HepG2 (cell line): ENCODE results near the gene C5AR2. TPM values are rescaled to one million over a fixed set of nuclear protein-coding genes. Genes with fewer than 3 reads are reported as not detected.

Experiments used
- ATM ChIP-seq: fragments of 450-650 bp; IDR thresholded peaks from 2 replicates; pipeline ENCODE4 v1.7.1; 2017; ENCODE audit warnings: mild to moderate bottlenecking, borderline replicate concordance
- FIP1L1 ChIP-seq: fragments of 200-400 bp; formaldehyde crosslinking; IDR thresholded peaks from 2 replicates; pipeline ENCODE4 v1.6.1; 2018; ENCODE audit warnings: low read depth, mild to moderate bottlenecking, low read length, moderate library complexity, borderline replicate concordance; ENCODE audit not compliant: insufficient read depth
- HNF4G ChIP-seq, 2 experiments: sonication (generic) in 1 of 2; formaldehyde crosslinking in 1 of 2; IDR thresholded peaks; 2 replicates each; pipeline versions ENCODE4 v1.4.0 to v1.6.1; 2011 to 2020; ENCODE audit warnings: borderline replicate concordance in 2 of 2, low read depth in 2 of 2, mild to moderate bottlenecking in 2 of 2, low read length in 1 of 2, missing genetic modification reagents in 1 of 2, moderate library complexity in 1 of 2
- IRF2 ChIP-seq: IDR thresholded peaks from 2 replicates; pipeline ENCODE4 v1.6.1; 2018; ENCODE audit warnings: missing genetic modification reagents, missing compliant biosample characterization
- SMARCC2 ChIP-seq: fragments of 450-650 bp; IDR thresholded peaks from 2 replicates; pipeline ENCODE4 v1.6.1; 2017; ENCODE audit warnings: antibody characterized with exemption, mild to moderate bottlenecking
- ZNF251 ChIP-seq: sonication (generic); formaldehyde crosslinking; IDR thresholded peaks from 2 replicates; pipeline ENCODE4 v1.9.0; 2021; ENCODE audit warnings: mild to moderate bottlenecking, missing genetic modification reagents
- ZNF331 ChIP-seq: sonication (generic); formaldehyde crosslinking; IDR thresholded peaks from 2 replicates; pipeline ENCODE4 v1.4.0; 2020; ENCODE audit warnings: missing genetic modification reagents
- ZNF350 ChIP-seq: sonication (generic); formaldehyde crosslinking; IDR thresholded peaks from 2 replicates; pipeline ENCODE4 v1.4.0; 2020; ENCODE audit warnings: mild to moderate bottlenecking, low read depth, missing genetic modification reagents, borderline replicate concordance
- ZNF530 ChIP-seq: sonication (generic); formaldehyde crosslinking; IDR thresholded peaks from 2 replicates; pipeline ENCODE4 v1.5.0; 2020; ENCODE audit warnings: low read depth, mild to moderate bottlenecking, missing genetic modification reagents
- ZNF543 ChIP-seq: sonication (generic); formaldehyde crosslinking; IDR thresholded peaks from 2 replicates; pipeline ENCODE4 v1.4.0; 2020; ENCODE audit warnings: mild to moderate bottlenecking, missing genetic modification reagents
- ZNF670 ChIP-seq: sonication (generic); formaldehyde crosslinking; IDR thresholded peaks from 2 replicates; pipeline ENCODE4 v1.8.0; 2022; ENCODE audit warnings: mild to moderate bottlenecking, missing genetic modification reagents, borderline replicate concordance
- ZNF788 ChIP-seq: sonication (generic); formaldehyde crosslinking; IDR thresholded peaks from 2 replicates; pipeline ENCODE4 v1.5.0; 2020; ENCODE audit warnings: mild to moderate bottlenecking, missing genetic modification reagents, borderline replicate concordance
- ZNF790 ChIP-seq: sonication (generic); formaldehyde crosslinking; IDR thresholded peaks from 2 replicates; pipeline ENCODE4 v1.8.0; 2022; ENCODE audit warnings: missing genetic modification reagents, mild to moderate bottlenecking, borderline replicate concordance
- polyA plus RNA-seq, 8 experiments: library from polyadenylated mRNA; depleted of rRNA in 3 of 8; stranded (reverse) in 7 of 8; unstranded in 1 of 8; fragments of >200 nt; fragmentation: Illumina TruSeq in 4 of 8; extraction: Trizol in 4 of 8; gene quantifications; 2 replicates each; pipeline versions ENCODE4 v1.2.1 to v1.2.3, GENCODE V29; 2011 to 2016; ENCODE audit warnings: low read depth in 4 of 8, missing spikeins in 1 of 8, mixed read lengths in 1 of 8; ENCODE audit not compliant: insufficient read depth in 1 of 8
- total RNA-seq, 5 experiments: library from RNA; depleted of rRNA; stranded (reverse); fragments of >200 nt; fragmentation: Illumina TruSeq; extraction: Trizol; gene quantifications; 2 replicates each; pipeline ENCODE4 v1.2.3, GENCODE V29; 2016; ENCODE audit warnings: low read depth in 1 of 5
- TF ChIP-seq, protein P1 (sequence below): sonication (generic); formaldehyde crosslinking; IDR thresholded peaks from 2 replicates; pipeline ENCODE4 v1.8.0; 2022; ENCODE audit warnings: missing genetic modification reagents, mild to moderate bottlenecking, inconsistent platforms, borderline replicate concordance
- TF ChIP-seq, protein P2 (sequence below): sonication (generic); formaldehyde crosslinking; IDR thresholded peaks from 2 replicates; pipeline ENCODE4 v1.8.1; 2022; ENCODE audit warnings: low read depth, mild to moderate bottlenecking, missing genetic modification reagents
- TF ChIP-seq, protein P3 (sequence below): sonication (generic); formaldehyde crosslinking; IDR thresholded peaks from 2 replicates; pipeline ENCODE4 v1.4.0; 2020; ENCODE audit warnings: missing genetic modification reagents
- TF ChIP-seq, protein P4 (sequence below), 2 experiments: sonication (generic) in 1 of 2; formaldehyde crosslinking in 1 of 2; IDR thresholded peaks; 2 replicates each; pipeline versions ENCODE4 v1.5.1 to v1.6.1; 2011 to 2020; ENCODE audit warnings: borderline replicate concordance in 1 of 2, low read depth in 1 of 2, low read length in 1 of 2, mild to moderate bottlenecking in 1 of 2, missing genetic modification reagents in 1 of 2, moderate library complexity in 1 of 2
- TF ChIP-seq, protein P5 (sequence below): sonication (generic); formaldehyde crosslinking; IDR thresholded peaks from 2 replicates; pipeline ENCODE4 v1.5.0; 2020; ENCODE audit warnings: mild to moderate bottlenecking, missing genetic modification reagents, moderate library complexity

C5AR2 gene
- total and polyA plus RNA-seq, 2 of the 13 experiments (the other 11 are each of a cell fraction or from before 2014, with no cell fraction given) = 0.09 to 0.24 TPM

DNA sequence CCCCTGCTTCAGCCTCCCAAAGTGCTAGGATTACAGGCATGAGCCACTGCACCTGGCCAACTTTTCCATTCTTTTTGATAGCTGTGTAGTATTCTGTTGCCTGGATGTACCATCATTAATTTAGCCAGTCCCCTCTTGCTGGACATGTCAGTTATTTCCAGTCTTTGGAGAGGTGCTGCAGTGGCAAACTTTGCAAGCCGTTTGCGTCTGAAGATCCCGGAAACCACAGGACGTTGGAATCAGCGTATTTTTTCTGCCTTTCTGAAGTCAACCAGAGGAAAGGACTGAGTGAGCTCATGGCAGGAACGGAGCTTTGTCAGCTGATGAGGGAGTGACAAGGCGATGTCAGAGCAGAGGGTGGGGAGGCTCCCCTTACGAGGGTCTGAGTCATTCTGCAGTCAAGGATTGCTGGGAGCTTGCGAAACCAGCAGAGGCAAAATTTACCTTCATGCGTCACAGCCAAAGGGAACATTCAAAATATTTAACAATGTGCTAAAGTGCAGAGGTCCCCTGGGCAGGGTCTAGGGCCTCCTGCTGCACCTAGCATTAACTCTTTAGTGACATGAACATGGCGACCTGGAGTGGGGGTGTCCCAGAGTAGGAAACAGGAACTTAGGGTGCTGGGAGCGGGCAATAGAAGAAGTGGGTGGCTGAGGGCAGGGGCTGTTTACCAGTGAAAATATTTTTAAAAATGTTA is 16.7 kb upstream of the C5AR2 start (continued):
- TF ChIP-seq ZNF670 (CRISPR knock-in tag) (no peak), FIP1L1 (no peak), ATM (no peak), ZNF350 (CRISPR knock-in tag) (peak; percentile 84), ZNF331 (CRISPR knock-in tag) (peak; percentile 92), ZNF543 (CRISPR knock-in tag) (no peak), ZNF530 (CRISPR knock-in tag) (no peak), ZNF790 (CRISPR knock-in tag) (no peak), ZNF251 (no peak), ZNF788 (CRISPR knock-in tag) (peak; percentile 86), SMARCC2 (no peak), HNF4G (IDR thresholded peaks at IDR 0.05; ENCODE audit: borderline replicate concordance, low read depth, low read length) (peak; percentile 98), HNF4G (CRISPR knock-in tag; IDR thresholded peaks at IDR 0.05; ENCODE audit: borderline replicate concordance, low read depth) (peak; percentile 61; the same call in 1 of the 2 replicates), IRF2 (peak; percentile 93)
- TF ChIP-seq, protein P1, sequence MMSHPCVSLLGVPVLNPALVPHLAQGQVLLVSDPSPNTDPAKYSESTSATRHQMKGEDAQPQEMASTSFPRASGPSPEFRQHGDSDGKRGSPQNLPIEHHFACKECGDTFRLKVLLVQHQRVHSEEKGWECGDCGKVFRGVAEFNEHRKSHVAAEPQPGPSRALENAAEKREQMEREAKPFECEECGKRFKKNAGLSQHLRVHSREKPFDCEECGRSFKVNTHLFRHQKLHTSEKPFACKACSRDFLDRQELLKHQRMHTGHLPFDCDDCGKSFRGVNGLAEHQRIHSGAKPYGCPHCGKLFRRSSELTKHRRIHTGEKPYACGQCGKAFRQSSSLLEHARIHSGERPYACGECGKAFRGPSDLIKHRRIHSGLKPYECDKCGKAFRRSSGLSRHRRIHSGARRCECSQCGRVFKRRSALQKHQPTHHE (CRISPR knock-in tag) = peak; percentile 53; the same call in 1 of the 2 replicates
- TF ChIP-seq, protein P2, sequence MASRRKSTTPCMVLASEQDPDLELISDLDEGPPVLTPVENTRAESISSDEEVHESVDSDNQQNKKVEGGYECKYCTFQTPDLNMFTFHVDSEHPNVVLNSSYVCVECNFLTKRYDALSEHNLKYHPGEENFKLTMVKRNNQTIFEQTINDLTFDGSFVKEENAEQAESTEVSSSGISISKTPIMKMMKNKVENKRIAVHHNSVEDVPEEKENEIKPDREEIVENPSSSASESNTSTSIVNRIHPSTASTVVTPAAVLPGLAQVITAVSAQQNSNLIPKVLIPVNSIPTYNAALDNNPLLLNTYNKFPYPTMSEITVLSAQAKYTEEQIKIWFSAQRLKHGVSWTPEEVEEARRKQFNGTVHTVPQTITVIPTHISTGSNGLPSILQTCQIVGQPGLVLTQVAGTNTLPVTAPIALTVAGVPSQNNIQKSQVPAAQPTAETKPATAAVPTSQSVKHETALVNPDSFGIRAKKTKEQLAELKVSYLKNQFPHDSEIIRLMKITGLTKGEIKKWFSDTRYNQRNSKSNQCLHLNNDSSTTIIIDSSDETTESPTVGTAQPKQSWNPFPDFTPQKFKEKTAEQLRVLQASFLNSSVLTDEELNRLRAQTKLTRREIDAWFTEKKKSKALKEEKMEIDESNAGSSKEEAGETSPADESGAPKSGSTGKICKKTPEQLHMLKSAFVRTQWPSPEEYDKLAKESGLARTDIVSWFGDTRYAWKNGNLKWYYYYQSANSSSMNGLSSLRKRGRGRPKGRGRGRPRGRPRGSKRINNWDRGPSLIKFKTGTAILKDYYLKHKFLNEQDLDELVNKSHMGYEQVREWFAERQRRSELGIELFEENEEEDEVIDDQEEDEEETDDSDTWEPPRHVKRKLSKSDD (CRISPR knock-in tag) = peak; percentile 93
- TF ChIP-seq, protein P3, sequence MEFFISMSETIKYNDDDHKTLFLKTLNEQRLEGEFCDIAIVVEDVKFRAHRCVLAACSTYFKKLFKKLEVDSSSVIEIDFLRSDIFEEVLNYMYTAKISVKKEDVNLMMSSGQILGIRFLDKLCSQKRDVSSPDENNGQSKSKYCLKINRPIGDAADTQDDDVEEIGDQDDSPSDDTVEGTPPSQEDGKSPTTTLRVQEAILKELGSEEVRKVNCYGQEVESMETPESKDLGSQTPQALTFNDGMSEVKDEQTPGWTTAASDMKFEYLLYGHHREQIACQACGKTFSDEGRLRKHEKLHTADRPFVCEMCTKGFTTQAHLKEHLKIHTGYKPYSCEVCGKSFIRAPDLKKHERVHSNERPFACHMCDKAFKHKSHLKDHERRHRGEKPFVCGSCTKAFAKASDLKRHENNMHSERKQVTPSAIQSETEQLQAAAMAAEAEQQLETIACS (CRISPR knock-in tag) = no peak
- TF ChIP-seq, protein P4, sequence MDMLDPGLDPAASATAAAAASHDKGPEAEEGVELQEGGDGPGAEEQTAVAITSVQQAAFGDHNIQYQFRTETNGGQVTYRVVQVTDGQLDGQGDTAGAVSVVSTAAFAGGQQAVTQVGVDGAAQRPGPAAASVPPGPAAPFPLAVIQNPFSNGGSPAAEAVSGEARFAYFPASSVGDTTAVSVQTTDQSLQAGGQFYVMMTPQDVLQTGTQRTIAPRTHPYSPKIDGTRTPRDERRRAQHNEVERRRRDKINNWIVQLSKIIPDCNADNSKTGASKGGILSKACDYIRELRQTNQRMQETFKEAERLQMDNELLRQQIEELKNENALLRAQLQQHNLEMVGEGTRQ (IDR thresholded peaks at IDR 0.05; ENCODE audit: low read depth, low read length) = peak; percentile 53; the same call in 1 of the 2 replicates
- TF ChIP-seq, protein P4 (CRISPR knock-in tag; IDR thresholded peaks at IDR 0.05; ENCODE audit: borderline replicate concordance) = peak; percentile 60; the same call in 1 of the 2 replicates
- TF ChIP-seq, protein P5, sequence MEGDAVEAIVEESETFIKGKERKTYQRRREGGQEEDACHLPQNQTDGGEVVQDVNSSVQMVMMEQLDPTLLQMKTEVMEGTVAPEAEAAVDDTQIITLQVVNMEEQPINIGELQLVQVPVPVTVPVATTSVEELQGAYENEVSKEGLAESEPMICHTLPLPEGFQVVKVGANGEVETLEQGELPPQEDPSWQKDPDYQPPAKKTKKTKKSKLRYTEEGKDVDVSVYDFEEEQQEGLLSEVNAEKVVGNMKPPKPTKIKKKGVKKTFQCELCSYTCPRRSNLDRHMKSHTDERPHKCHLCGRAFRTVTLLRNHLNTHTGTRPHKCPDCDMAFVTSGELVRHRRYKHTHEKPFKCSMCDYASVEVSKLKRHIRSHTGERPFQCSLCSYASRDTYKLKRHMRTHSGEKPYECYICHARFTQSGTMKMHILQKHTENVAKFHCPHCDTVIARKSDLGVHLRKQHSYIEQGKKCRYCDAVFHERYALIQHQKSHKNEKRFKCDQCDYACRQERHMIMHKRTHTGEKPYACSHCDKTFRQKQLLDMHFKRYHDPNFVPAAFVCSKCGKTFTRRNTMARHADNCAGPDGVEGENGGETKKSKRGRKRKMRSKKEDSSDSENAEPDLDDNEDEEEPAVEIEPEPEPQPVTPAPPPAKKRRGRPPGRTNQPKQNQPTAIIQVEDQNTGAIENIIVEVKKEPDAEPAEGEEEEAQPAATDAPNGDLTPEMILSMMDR (CRISPR knock-in tag) = peak; percentile 23; the same call in 1 of the 2 replicates
